ENCODE measurements around the gene A2ML1.

A2ML1 gene

GRCh38 chr12:8841778-8842177, 19.4 kb downstream of the A2ML1 start:
- Histone ChIP-seq H3K27me3 (replicated peaks; ENCODE audit: control insufficient read depth, insufficient read depth, low read length) (no peaks in the 10 kb centered on the region; the same call in 1 of the 2 replicates), H3K36me3 (ENCODE audit: control insufficient read depth, insufficient read depth, low read length) (no peaks in the 10 kb centered on the region), H3K4me3 (replicated peaks; ENCODE audit: low read depth, low read length) (no peak overlapping the region)
- DNase-seq (ENCODE audit: extremely low read depth, insufficient read length), result no peak
- TF ChIP-seq CTCF (IDR thresholded peaks at IDR 0.05; ENCODE audit: insufficient read depth, low read length, poor library complexity, severe bottlenecking), result no peak

GRCh38 chr12:8844665-8845064, 22.2 kb downstream of the A2ML1 start:
- DNase-seq (ENCODE audit: extremely low read depth, insufficient read length), result no peak
- no peak overlapping the region for H3K4me3 ChIP-seq (replicated peaks; ENCODE audit: low read depth, low read length)
- no peak for TF ChIP-seq CTCF (IDR thresholded peaks at IDR 0.05; ENCODE audit: insufficient read depth, low read length, poor library complexity, severe bottlenecking)
- no peaks in the 10 kb centered on the region; the same call in 1 of the 2 replicates for H3K27me3 ChIP-seq (replicated peaks; ENCODE audit: control insufficient read depth, insufficient read depth, low read length)
- no peaks in the 10 kb centered on the region for H3K36me3 ChIP-seq (ENCODE audit: control insufficient read depth, insufficient read depth, low read length)

GRCh38 chr12:8846305-8846704, 23.9 kb downstream of the A2ML1 start:
- no peak overlapping the region for H3K4me3 ChIP-seq (replicated peaks; ENCODE audit: low read depth, low read length)
- no peaks in the 10 kb centered on the region for H3K36me3 ChIP-seq (ENCODE audit: control insufficient read depth, insufficient read depth, low read length)
- no peak for TF ChIP-seq CTCF (IDR thresholded peaks at IDR 0.05; ENCODE audit: insufficient read depth, low read length, poor library complexity, severe bottlenecking)
- no peaks in the 10 kb centered on the region; the same call in 1 of the 2 replicates for H3K27me3 ChIP-seq (replicated peaks; ENCODE audit: control insufficient read depth, insufficient read depth, low read length)
- DNase-seq (ENCODE audit: extremely low read depth, insufficient read length), result no peak

- TF ChIP-seq CTCF (IDR thresholded peaks at IDR 0.05; ENCODE audit: insufficient read depth, low read length, poor library complexity, severe bottlenecking), result no peak
- no peaks in the 10 kb centered on the region for H3K27me3 ChIP-seq (replicated peaks; ENCODE audit: control insufficient read depth, insufficient read depth, low read length)
- no peaks in the 10 kb centered on the region for H3K36me3 ChIP-seq (ENCODE audit: control insufficient read depth, insufficient read depth, low read length)
- H3K4me3 ChIP-seq (replicated peaks; ENCODE audit: low read depth, low read length), result no peak overlapping the region
- DNase-seq (ENCODE audit: extremely low read depth, insufficient read length), result no peak
Measured at GRCh38 chr12:8847435-8847834, 25.0 kb downstream of the A2ML1 start.

- Histone ChIP-seq H3K27me3 (replicated peaks; ENCODE audit: control insufficient read depth, insufficient read depth, low read length) (no peaks in the 10 kb centered on the region), H3K36me3 (ENCODE audit: control insufficient read depth, insufficient read depth, low read length) (no peaks in the 10 kb centered on the region), H3K4me3 (replicated peaks; ENCODE audit: low read depth, low read length) (no peak overlapping the region)
- no peak for DNase-seq (ENCODE audit: extremely low read depth, insufficient read length)
- no peak for TF ChIP-seq CTCF (IDR thresholded peaks at IDR 0.05; ENCODE audit: insufficient read depth, low read length, poor library complexity, severe bottlenecking)
Measured at GRCh38 chr12:8849876-8850275, 27.5 kb downstream of the A2ML1 start.

GRCh38 chr12:8852119-8852518, 29.7 kb downstream of the A2ML1 start:
- Histone ChIP-seq H3K27me3 (replicated peaks; ENCODE audit: control insufficient read depth, insufficient read depth, low read length) (no peaks in the 10 kb centered on the region), H3K36me3 (ENCODE audit: control insufficient read depth, insufficient read depth, low read length) (no peaks in the 10 kb centered on the region), H3K4me3 (replicated peaks; ENCODE audit: low read depth, low read length) (no peak overlapping the region)
- DNase-seq (ENCODE audit: extremely low read depth, insufficient read length), result no peak
- no peak for TF ChIP-seq CTCF (IDR thresholded peaks at IDR 0.05; ENCODE audit: insufficient read depth, low read length, poor library complexity, severe bottlenecking)
